Measurements from ENCODE around the gene SEC24C.

The SEC24C gene

DNA sequence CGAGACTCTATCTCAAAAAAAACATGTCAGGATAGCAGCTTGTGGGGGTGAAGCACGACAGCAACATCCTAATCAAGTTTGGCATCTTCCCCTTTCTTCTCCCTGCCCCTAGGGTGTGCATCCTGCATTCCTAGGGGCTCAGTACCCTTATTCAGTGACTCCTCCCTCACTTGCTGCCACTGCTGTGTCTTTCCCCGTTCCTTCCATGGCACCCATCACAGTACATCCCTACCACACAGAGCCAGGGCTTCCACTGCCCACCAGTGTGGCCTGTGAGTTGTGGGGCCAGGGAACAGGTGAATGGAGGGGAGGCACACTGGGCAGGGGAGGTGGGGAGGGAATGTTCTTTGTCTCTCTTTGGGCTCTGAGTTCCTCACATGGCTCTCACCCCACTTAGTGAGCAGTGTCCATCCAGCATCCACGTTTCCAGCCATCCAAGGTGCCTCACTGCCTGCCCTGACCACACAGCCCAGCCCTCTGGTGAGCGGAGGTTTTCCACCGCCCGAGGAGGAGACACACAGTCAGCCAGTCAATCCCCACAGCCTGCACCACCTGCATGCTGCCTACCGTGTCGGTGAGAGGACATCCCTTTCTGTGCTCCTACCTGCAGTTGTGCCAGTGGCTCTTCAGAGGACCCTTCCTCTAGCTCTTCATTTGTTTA is 55.9 kb downstream of the SEC24C start:
- no peak for TF ChIP-seq ZFX (IDR thresholded peaks at IDR 0.05)
- TF ChIP-seq, protein P1, sequence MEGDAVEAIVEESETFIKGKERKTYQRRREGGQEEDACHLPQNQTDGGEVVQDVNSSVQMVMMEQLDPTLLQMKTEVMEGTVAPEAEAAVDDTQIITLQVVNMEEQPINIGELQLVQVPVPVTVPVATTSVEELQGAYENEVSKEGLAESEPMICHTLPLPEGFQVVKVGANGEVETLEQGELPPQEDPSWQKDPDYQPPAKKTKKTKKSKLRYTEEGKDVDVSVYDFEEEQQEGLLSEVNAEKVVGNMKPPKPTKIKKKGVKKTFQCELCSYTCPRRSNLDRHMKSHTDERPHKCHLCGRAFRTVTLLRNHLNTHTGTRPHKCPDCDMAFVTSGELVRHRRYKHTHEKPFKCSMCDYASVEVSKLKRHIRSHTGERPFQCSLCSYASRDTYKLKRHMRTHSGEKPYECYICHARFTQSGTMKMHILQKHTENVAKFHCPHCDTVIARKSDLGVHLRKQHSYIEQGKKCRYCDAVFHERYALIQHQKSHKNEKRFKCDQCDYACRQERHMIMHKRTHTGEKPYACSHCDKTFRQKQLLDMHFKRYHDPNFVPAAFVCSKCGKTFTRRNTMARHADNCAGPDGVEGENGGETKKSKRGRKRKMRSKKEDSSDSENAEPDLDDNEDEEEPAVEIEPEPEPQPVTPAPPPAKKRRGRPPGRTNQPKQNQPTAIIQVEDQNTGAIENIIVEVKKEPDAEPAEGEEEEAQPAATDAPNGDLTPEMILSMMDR (conservative IDR thresholded peaks at IDR 0.05) = no peak
- H3K27ac ChIP-seq = no peak overlapping the region

DNA sequence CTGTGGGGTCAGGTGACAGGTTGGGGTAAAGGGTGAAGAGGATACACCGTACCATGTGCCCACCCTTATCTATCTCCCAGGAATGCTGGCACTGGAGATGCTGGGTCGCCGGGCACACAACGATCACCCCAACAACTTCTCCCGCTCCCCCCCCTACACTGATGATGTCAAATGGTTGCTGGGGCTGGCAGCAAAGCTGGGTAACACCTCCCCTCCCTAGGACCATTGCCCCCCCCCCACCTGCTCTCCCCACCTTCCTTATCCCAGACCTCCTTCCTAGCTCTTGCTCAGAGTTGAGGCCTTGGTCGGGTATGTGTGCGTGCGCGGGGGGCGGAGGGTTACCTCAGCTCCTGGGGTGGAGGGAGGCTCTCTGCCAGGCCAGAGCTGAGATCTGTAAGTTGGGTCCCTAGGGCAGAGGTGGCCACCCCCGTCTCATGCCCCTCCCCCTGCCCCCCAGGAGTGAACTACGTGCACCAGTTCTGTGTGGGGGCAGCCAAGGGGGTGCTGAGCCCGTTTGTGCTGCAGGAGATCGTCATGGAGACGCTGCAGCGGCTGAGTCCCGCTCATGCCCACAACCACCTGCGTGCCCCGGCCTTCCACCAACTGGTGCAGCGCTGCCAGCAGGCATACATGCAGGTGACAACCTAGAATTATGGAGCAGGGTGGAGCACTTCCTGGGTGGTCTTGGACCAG is 56.5 kb downstream of the SEC24C start:
- TF ChIP-seq, protein P1 (conservative IDR thresholded peaks at IDR 0.05) = no peak
- TF ChIP-seq ZFX (IDR thresholded peaks at IDR 0.05) = no peak
- no peak overlapping the region for H3K27ac ChIP-seq

DNA sequence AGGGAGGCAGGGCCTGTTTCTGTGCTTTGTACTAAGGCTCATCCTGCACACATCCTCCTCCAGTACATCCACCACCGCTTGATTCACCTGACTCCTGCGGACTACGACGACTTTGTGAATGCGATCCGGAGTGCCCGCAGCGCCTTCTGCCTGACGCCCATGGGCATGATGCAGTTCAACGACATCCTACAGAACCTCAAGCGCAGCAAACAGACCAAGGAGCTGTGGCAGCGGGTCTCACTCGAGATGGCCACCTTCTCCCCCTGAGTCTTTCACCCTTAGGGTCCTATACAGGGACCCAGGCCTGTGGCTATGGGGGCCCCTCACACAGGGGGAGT is 57.0 kb downstream of the SEC24C start:
- TF ChIP-seq, protein P1 (conservative IDR thresholded peaks at IDR 0.05) = no peak
- TF ChIP-seq ZFX (IDR thresholded peaks at IDR 0.05) = no peak

DNA sequence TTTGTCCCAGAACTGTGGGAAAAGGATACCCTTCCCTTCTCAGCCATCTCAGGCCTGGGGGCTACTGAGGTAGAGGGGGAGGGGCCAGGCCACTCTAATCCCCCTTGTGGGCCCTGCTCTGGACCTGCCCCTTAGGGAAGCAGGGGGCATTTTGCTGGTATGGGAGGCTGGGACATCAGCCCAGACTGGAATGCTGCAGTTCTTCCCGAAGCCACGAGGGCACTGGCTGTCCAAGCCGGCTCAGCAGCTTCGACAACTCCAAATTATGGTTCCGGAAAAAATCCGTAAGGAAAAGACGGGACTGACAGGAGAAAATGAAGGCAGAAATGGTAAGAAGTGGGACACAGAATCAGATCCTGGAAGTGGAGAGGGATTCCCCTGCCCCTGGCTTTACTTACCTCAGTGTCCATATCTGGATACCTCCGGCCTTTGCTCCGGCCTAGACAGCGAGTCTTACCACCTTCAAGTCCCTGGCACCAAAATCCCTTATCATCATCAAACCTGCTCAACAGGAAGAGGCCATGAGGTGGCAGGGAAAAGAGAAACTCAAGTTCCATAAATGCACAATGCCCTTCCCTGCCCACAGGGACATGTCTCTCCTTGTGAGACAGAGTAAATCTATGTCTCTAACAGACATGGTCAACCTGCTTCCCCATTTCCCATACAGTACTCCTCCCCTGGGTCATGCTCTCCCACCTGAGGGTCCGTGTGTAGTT is 58.3 kb downstream of the SEC24C start:
- TF ChIP-seq, protein P1 (conservative IDR thresholded peaks at IDR 0.05) = no peak; the same call in 1 of the 2 replicates
- TF ChIP-seq ZFX (IDR thresholded peaks at IDR 0.05) = peak; percentile 23; the same call in 1 of the 2 replicates
- peak overlapping the region; percentile 63 for H3K27ac ChIP-seq

More for the DNA sequence above, 57.0 kb downstream of the SEC24C start:
- H3K27ac ChIP-seq = no peak overlapping the region

DNA sequence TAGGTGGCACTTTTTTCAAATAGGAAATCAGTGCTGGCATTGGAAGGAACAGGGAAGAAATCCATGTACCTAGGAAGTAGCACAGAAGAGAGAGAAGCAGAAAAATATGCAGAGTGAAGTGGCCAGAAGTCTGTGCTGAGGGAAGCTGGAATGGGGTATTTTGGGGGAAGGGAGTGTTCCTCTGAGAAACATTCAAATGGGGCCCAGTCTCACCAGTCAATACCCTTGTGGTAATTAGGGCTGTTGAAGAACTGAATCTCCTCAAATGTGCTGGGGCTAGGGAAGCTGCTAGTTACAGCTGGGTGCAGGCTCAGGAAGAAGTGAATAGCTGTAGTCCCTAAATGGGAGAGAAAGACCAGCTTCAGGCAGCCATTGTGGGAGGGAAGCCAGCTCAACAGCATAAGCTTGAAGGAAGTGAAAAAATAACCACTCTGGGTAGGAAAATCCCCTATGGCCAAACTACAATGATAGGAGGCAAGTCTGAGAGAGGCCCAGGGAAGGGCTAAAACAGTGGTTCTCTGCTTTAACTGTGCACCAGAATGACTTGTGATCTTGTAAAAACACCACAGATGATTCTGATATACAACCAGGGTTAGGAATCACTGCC is 59.6 kb downstream of the SEC24C start:
- TF ChIP-seq ZFX (IDR thresholded peaks at IDR 0.05) = no peak
- TF ChIP-seq, protein P1 (conservative IDR thresholded peaks at IDR 0.05) = no peak
- H3K27ac ChIP-seq = peak overlapping the region; percentile 63; the same call in 1 of the 2 replicates

DNA sequence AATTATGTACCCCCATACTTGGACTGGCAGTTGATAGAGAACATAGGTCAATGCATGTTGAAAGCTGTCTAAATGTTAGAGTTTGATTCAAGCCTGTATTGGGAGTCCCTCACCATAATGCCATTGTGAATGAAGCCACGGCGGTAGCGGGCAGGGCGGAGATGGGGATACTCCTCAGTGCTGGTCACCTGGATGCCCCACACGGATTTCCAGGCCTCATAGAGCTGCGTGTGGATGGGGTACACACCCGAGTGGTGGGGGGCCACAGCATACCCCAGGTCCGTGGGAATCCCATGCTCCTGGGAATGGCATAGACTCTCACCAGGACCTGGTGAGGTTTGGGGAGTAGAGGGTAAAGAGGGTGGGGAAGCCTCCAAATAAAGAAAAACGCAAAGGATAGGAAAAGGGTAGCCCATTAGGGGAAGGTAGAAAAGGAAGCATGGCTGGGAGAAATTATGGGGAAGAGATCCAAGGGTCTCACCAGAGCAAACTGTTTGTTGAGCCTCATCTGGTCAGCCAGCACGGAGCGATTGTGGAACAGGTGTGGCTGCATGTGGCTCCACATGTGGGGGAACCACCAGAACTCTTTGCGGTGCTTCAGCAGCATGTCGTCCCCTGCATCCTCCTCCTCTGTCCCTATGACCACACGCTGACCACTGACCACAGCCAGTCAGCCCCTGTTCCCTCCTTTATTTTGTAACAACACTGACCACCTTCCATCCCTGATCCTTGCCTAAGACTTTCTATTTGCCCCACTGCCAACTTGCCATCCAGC is 62.2 kb downstream of the SEC24C start:
- TF ChIP-seq ZFX (IDR thresholded peaks at IDR 0.05) = no peak
- TF ChIP-seq, protein P1 (conservative IDR thresholded peaks at IDR 0.05) = no peak
- no peak overlapping the region for H3K27ac ChIP-seq

Measured in C4-2B (cell line).